ENCODE data around the gene C11orf54. TPM values are rescaled to one million over a fixed set of nuclear protein-coding genes. Genes with fewer than 3 reads are reported as not detected.
A peak's percentile ranks its signal among the peaks of the same experiment; 100 is the strongest.

The C11orf54 gene
- total RNA-seq, 1 donor from 2014 or later, result 50.0 TPM

- DNase-seq (ENCODE audit: low spot score, unreplicated experiment), result no peak
- no peak for TF ChIP-seq CTCF (IDR thresholded peaks at IDR 0.05; ENCODE audit: unreplicated experiment)
- Mint-ChIP-seq H3K27ac (peak overlapping the region; percentile 90), H3K4me1 (ENCODE audit: low read depth) (peaks cover 42% of the 10 kb centered on the region), H3K27me3 (no peaks in the 10 kb centered on the region), H3K4me3 (ENCODE audit: low read depth) (no peak overlapping the region), H3K9me3 (ENCODE audit: low read depth) (no peaks in the 10 kb centered on the region), H3K36me3 (ENCODE audit: insufficient read depth) (peaks cover 10% of the 10 kb centered on the region)
Observed at GRCh38 chr11:93746101-93746500, 4.6 kb downstream of the C11orf54 start.

GRCh38 chr11:93747122-93747521, 5.7 kb downstream of the C11orf54 start:
- H3K4me3 Mint-ChIP-seq (ENCODE audit: low read depth), result no peak overlapping the region
- no peaks in the 10 kb centered on the region for H3K9me3 Mint-ChIP-seq (ENCODE audit: low read depth)
- H3K27ac Mint-ChIP-seq, result peak overlapping the region; percentile 85
- peaks cover 42% of the 10 kb centered on the region for H3K4me1 Mint-ChIP-seq (ENCODE audit: low read depth)
- H3K27me3 Mint-ChIP-seq, result no peaks in the 10 kb centered on the region
- DNase-seq (ENCODE audit: low spot score, unreplicated experiment), result no peak
- H3K36me3 Mint-ChIP-seq (ENCODE audit: insufficient read depth), result peaks cover 10% of the 10 kb centered on the region
- TF ChIP-seq CTCF (IDR thresholded peaks at IDR 0.05; ENCODE audit: unreplicated experiment), result no peak

GRCh38 chr11:93751001-93751400, 9.5 kb downstream of the C11orf54 start:
- no peak for TF ChIP-seq CTCF (IDR thresholded peaks at IDR 0.05; ENCODE audit: unreplicated experiment)
- Mint-ChIP-seq H3K9me3 (ENCODE audit: low read depth) (no peaks in the 10 kb centered on the region), H3K36me3 (ENCODE audit: insufficient read depth) (peaks cover 12% of the 10 kb centered on the region), H3K4me1 (ENCODE audit: low read depth) (peaks cover 11% of the 10 kb centered on the region), H3K27me3 (no peaks in the 10 kb centered on the region), H3K4me3 (ENCODE audit: low read depth) (no peak overlapping the region), H3K27ac (no peak overlapping the region)
- no peak for DNase-seq (ENCODE audit: low spot score, unreplicated experiment)

GRCh38 chr11:93753241-93753640, 11.8 kb downstream of the C11orf54 start:
- Mint-ChIP-seq H3K36me3 (ENCODE audit: insufficient read depth) (peaks cover 13% of the 10 kb centered on the region), H3K9me3 (ENCODE audit: low read depth) (no peaks in the 10 kb centered on the region), H3K4me1 (ENCODE audit: low read depth) (peaks cover under 1% of the 10 kb centered on the region), H3K27ac (no peak overlapping the region), H3K27me3 (no peaks in the 10 kb centered on the region), H3K4me3 (ENCODE audit: low read depth) (no peak overlapping the region)
- no peak for DNase-seq (ENCODE audit: low spot score, unreplicated experiment)
- no peak for TF ChIP-seq CTCF (IDR thresholded peaks at IDR 0.05; ENCODE audit: unreplicated experiment)

GRCh38 chr11:93756748-93757147, 15.3 kb downstream of the C11orf54 start:
- peaks cover 21% of the 10 kb centered on the region for H3K36me3 Mint-ChIP-seq (ENCODE audit: insufficient read depth)
- no peaks in the 10 kb centered on the region for H3K9me3 Mint-ChIP-seq (ENCODE audit: low read depth)
- no peak overlapping the region for H3K4me3 Mint-ChIP-seq (ENCODE audit: low read depth)
- H3K27me3 Mint-ChIP-seq, result no peaks in the 10 kb centered on the region
- H3K4me1 Mint-ChIP-seq (ENCODE audit: low read depth), result no peaks in the 10 kb centered on the region
- no peak for DNase-seq (ENCODE audit: low spot score, unreplicated experiment)
- TF ChIP-seq CTCF (IDR thresholded peaks at IDR 0.05; ENCODE audit: unreplicated experiment), result no peak
- no peak overlapping the region for H3K27ac Mint-ChIP-seq
